GM19463 (cell line): Measurements from ENCODE around the gene NPSR1.
"Not testable (repeated sequence)": the region's sequence is repeated elsewhere in the genome, so short reads cannot be mapped to it uniquely, and the experiment has no call there.

Experiments used
- ATAC-seq: cut with Tn5 transposase; IDR thresholded peaks from one replicate; pipeline ENCODE4 v1.9.1; 2021; ENCODE audit warnings: mild to moderate bottlenecking, moderate library complexity; ENCODE audit not compliant: unreplicated experiment

Gene NPSR1

DNA sequence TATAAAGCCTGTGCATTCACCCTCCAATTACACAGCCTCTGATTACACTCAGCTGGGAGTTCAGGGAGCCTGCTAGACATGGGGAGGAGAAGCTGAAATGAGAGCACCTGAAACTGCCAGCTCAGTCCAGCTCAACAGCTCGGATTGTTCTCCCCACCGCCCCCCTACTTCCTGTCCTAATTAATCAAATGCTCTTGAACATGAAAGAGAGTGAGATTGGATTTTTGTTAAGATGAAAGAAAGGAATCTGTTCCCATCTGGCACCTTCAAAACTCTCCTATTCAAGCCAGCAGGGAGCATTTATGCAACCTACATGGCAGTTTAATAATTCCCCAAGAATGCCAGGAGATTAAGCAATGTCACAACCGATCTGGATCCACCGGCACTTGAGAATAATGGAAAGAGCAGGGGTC lies 98.0 kb downstream of the NPSR1 start:
- peak; percentile 29 for ATAC-seq

DNA sequence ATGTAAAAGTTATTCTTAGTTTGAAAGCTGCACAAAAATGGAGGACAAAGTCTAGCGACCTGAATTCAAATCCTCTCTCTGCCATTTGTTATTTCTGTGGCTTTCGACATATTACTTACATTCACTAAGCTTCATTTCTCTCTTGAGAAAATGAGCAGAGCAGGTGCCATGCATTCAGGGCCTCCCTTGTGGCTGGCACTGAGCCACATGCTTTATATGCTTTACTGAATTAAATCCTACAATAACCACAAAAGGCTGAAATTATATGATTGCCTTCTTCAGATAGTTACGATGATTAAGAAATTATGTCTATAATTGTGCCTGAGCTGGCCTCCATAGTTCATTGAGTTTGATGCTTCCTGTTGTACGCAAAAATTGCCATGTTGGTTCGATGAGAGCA lies 98.7 kb downstream of the NPSR1 start:
- ATAC-seq: no peak

DNA sequence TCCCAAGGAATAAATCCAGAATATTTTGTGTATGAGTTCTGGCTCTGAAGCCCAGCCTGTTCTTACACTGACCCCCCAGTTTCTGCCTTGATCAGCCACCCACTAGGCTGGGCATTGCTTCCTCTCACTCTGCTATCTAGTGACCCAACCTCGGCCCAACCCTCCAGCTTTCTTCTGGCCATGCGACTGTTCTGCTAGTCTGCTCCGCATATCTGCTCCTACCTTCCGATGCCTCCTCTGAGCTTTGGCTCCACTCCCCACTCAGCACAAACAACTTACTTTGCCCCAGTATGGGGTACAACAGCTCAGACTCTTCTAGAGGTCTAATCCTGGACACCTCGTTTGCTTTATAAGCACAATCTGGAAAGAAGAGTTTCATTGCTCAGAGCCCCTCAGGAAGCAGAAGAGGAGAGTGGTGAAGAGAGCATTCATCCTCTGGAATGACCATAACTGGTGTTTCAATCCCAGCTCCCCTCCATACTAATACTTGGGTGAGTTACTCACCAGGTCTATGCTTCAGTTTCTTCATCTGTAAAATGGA lies 99.6 kb downstream of the NPSR1 start:
- no peak for ATAC-seq

DNA sequence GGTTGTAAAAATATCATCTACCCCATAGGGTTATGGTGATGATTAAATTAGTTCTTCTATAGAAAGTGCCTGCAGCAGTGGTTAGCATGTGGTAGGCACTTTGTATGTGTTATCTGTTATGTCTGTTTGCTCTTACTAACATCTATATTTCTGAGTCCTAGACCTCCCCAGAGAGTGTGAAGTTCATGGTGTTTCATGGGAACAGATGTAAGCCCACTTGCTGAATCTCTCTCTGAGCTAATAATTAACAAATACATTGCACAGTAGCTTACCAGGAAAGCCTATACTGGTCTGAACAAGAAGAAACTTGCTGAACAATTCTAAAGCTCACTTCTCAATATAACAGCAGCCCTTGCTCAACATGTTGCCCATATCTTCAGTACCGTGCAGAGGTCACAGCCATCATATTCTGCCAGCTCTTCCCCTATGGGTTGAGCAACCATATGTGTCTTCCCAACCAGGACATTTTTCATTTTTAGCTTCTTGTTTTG lies 100.1 kb downstream of the NPSR1 start:
- ATAC-seq: peak; percentile 57

DNA sequence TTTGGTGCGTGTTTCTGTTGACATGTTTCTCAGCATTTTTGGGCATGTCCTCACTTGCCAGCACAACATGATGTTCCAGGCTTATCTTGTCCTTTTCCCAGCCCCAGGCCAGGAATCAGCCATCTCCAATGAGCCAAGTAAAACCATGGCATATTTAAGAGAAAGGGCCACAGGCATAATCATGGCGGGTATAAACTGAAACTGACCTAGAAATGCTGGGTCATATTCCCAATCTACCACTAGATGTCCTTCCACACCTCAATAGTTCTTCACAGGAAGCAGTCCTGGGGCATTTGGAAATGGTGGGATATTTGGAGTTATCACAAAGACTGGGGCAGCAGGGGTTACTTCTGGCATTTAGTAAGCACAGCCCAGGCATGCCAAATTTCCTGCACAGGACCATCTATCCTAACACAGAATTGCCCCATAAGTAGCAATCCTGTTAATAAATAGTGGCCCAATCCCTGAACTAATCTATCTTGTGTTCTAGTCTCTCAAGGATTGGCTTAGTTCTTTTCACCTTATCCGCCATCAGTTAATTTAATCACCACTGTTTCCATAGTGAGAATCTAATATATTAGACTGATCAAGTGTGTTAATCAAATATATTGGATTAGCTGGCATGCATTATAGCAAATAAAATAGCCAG lies 101.6 kb downstream of the NPSR1 start:
- no peak for ATAC-seq

DNA sequence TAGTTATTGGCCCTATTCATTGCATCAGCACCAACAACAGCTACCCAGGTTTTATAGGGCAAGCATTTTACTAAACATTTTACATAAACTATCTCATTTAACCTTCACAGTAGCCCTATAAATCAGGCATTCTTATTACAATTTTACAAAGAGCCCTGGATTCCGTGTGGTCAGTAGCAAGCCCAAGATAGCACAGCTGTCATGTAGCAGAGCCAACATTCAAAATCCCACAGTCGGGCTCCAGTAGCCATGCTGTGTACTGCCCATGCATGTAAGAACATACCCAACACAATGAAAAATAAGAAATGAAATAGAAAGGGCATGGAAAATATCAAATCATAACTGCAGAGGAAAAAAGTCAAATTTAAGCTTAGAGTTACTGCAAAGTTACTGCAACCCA lies 102.3 kb downstream of the NPSR1 start:
- ATAC-seq: no peak

DNA sequence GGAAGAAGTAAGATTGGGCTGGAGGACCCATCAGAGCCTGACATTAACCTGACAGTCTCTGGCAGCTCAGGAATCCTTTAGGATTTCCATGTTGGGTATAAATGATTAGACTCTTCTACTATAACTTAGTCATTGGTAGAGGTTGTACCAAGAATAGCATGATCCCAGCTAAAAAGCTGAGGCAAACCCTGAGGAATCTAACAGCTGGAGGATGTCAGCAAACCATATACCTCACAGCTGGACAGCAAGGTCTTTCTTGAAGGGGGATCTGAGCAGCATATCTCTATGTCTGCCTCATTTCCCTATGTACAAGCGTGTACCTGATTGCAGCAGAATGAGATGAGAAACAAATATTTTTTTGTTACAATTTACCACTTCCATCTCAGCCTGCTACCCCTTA lies 103.2 kb downstream of the NPSR1 start:
- no peak for ATAC-seq

DNA sequence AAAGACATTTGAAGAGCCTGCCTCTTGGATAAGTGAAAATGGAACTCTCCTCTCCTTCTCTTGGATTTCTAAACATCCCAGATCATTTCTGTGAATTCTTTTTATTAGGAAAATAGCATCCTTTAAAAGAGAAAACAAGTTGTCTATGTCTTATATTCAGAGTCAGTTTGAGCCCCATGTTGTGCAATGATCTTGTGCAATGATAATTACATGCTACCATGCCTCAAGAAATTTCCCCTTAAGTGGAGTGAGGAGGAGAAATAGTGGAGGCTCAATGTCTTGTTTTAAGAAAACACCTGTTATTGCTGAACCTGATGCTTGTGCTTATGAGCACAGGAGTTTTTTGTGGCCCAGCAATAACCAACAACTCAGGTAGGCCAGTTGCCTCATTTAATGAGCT lies 103.6 kb downstream of the NPSR1 start:
- ATAC-seq: no peak

DNA sequence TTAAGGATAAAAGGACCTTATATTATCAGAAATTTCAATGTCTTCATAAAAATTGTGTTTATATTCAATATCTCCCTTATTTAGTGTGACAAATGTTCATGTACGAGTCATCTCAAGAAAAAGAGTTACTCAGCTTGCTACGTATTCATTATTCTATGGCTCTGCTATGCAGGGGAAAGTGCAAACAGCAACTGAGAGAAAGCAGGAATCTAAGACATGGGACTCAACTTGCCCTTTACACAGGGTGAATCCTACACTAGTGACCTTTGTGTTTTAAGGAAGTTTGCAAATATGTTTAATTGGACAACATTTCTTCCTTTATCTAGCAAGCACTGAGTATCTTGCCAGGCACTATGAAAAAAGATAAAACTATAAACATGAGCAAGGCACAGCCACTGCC lies 104.7 kb downstream of the NPSR1 start:
- ATAC-seq: no peak

DNA sequence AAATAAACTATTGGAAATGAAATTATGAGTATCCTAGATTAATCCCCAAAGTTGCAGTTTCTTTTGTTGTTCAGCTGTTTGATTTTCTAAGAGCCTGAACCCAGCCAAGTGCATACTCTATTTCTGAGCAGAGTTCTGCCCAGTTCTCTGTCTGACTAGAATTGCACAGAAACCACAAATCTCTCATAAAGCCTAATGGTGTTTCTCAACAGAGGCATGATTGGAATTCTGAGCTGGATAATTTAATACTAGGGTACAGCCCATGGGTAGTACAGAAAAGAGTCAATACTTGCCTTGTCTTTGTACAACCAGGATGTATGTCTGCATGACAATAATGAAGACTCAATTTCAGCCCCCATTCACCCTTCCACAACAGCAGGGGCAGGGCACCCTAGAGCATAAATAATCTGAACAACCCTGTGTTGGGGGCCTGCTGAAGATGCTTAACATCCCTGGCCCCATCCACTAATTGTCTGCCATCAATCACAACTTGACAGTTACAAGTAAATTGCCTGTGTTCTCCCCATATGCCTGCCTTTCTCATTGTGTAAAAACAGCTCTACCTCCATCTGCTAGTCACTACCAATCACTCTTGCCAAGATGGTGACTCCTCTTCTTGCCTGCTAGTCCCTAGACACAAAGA lies 114.4 kb downstream of the NPSR1 start:
- ATAC-seq: no peak

DNA sequence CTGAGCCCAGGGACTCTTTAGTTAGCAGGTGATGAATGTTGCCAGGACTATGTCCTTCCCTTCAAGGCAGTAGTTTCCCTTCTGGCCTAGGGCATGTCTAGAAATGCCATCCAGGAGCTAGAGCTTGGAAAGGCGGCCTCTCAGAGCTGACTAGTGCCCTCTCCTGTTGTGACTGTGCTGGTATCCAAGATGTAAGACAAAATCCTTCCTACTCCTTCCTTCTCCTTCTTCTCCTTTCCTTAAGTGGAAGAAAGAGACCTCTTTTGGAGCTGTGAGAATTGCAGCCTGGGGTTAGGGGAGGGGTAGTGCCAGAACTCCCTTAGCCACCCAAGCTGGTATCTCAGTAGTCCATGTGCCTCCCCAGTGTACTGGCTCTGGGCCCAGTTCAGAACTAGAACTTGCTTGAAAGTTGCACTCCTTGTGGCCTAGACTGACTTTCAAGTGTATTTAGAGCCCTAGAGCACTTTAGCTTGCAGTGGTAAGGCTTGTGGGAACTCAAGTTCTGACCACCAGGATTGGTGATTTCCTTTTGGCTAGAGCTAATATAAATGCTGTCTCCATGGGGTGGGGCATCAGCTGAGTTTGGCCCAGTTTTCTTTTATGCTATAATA lies 118.8 kb downstream of the NPSR1 start:
- no peak for ATAC-seq

DNA sequence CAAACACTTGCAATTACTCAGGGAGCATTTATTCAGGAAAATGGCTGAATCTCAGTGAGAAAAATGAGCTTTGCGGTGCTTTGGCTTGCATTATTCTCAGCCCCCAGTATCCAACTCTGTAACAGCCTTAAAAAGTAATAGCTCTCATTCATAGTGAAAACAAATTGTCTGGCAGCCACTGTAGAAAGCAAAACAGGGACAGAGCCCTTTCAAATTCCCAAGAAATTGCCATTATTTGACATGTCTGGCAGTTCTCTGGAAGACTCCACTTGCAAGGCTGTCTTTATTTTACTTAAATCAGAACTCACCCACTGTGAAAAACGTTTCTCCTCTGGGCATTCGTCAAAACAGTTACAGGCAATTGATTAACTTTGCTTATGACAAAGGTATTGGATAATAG lies 122.5 kb downstream of the NPSR1 start:
- no peak for ATAC-seq

DNA sequence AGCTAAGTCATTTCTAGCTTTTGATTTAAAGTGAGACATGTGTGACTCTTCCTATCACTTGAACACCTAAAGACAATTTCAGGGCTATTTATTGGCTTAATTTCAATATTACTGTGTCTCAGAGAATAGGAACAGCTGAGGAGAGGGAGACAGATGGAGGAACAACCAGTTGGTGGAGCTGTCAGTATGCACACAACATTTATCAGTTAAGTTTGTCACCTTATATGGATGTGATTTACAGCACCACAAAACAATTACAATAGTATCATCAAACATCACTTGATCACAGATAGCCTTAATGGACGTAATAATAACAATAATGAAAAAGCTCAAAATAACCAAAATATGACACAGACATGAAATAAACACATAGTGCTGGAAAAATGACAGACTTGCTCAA lies 129.6 kb downstream of the NPSR1 start:
- ATAC-seq: no peak

DNA sequence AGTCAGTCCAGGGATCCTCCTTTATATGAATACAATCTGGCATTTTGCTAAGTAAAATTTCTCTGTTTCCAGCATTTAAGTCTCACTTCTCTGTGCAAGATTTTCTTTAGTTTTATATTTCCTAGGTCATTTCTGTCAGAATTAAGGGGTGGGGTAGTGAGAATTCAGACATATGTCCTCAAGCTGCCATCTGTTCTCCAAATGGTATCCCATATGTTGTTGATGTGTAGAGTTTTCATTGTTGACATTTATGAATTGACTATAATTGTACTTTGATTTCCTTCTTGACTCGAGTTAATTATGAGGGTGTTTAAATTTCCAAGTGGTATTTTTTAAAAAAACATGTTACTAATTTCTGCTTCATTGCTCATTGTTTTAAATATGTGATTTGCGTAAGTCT lies 148.8 kb downstream of the NPSR1 start:
- ATAC-seq: no peak

DNA sequence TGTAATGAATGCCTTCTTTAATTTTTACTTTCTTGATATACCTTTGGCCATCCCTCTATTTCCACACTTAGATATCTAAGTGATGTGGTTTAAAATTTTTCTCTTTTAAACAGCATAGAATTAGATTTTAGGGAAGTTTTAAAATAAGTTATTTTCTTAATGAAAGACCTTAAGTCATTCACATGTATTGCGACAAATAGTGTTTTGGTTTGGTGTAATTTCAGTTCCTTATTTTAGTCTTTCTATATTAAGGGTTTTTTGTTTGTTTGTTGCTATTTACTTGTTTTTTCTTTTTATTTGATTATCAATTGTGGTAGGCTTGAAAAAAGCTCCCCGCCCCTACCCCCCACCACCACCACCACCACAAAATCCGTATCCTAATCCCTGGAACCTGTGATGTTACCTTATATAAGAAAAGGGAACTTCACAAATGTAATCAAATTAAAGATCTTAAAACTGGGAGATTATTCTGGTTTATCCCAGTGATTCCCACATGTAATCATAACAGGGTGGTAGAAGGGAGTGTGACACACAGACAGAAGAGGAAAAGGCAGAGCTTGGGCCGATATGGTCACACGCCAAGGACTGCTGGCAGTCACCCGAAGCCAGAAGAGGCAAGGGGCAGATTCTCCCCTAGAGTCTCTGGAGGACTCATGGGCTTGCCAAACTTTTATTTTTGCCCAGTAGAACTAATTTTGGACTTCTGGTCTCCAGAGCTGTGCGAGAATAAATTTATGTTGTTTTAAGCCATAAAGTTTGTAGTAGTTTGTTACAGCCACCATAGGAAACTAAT lies 149.7 kb downstream of the NPSR1 start:
- no peak for ATAC-seq

DNA sequence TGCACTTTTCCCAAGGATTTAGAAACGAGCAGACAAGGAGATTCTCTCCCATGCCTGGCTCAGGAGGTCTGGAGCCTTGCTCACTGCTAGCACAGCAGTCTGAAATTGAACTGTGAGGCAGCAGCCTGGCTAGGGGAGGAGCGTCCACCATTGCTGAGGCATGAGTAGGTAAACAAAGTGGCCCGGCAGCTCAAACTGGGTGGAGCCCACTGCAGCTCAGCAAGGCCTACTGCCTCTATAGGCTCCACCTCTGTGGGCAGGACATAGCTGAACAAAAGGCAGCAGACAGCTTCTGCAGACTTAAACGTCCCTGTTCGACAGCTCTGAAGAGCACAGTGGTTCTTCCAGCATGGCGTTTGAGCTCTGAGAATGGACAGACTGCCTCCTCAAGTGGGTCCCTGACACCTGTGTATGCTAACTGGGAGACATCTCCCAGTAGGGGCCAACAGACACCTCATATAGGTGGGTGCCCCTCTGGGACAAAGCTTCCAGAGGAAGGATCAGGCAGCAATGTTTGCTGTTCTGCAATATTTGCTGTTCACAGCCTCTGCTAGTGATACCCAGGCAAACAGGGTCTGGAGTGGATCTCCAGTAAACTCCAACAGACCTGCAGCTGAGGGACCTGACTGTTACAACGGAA lies 156.3 kb downstream of the NPSR1 start:
- ATAC-seq: not testable (repeated sequence)

DNA sequence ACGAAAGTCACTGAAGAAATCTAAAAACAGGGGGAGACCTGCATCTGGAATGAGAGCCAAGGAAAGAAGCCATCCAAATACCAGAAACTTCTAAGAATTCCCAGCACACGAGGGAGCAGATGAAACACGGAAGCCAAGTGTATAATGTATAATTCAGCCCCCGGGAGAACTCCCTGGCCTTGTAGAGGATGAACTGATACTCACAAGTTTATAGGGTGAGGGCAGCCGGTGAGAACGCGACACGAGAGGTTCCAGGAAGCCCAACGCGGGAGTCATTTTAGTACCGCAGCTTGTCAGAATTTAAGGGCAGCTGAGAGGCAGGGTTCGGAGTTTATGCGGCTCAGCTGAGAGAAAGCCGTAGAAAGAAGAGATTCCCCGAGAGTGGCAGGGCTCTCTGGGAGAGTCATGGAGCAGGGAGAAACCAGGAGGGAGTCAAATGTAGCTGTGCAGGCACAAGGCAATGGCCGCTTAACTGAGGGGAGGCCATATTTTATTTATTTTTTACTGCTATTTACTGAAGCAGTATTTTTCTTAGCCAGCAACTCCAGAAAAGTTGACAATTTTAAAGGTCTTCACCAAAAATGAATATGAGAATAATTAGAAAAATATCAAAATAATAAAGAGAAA lies 164.0 kb downstream of the NPSR1 start:
- no peak for ATAC-seq

DNA sequence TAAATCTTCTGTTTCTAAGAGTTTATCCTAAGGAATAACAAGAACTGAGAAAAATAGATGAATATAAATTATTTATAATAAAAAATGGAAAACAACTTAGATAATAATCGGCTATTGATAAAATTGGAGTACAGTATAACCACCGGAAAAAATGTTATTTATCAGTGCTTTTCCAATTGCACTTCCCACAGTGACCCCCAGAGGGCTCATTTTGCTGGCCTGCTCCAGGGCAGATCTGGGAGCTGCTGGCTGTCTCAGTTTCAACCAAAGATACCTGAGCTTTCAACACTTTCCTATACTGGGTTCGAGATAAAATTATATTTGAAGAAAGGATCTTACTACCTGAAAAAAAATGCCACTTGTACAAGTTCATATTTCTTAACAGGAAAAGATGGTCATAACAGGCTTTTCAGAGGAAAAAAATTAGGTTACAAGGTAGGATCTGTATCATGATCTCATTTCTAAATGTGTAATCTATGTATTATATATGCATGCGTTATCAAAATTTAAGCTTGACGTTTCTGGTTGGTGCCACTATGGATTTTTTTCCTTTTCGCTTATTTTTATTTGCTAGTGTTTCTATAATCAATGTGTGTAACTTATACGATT lies 165.7 kb downstream of the NPSR1 start:
- ATAC-seq: peak; percentile 83

DNA sequence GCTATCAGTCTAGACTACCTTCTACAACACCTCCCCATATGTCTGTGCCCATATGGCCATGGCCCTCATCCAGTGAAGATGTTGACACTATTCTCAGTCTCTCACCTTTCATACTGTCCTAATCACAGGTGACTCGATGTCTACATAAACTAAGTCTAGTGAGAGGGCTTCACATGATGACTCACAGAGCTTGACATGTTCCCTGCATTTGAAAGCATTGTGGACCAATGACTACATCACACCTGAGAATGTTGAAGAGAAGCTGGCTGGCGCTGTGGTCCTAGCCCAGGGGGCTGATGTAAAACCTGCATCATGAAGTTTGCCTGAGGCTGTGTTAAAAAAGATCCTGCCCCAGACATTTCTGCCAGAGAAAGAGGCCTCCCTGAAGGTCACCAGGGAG lies 167.2 kb downstream of the NPSR1 start:
- no peak for ATAC-seq

DNA sequence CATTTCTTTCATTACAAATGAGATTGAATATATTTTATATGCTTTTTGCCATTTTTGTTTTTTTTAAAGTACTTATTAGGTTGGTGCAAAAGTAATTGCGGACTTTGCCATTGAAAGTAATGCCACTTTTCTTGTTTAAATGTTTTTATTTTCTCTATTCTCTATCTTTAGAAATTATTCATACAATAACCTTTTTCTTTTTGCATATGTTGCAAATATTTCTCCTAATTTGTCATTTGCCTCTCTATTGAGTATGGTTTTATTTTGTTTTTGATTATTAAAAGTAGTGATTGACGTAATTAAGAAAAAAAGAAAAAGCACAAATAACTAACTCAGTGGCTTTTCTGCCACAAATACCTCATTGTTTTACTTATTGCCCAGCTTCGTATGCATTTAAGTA lies 172.4 kb downstream of the NPSR1 start:
- no peak for ATAC-seq
